SH-SY5Y (cell line): Measurements from ENCODE around the gene PLEKHA7.

Source experiments
- GATA2 ChIP-seq: IDR thresholded peaks from 2 replicates; pipeline ENCODE4 v1.6.1; 2011; ENCODE audit warnings: mild to moderate bottlenecking, low read depth, low read length
- GATA3 ChIP-seq: IDR thresholded peaks from 2 replicates; pipeline ENCODE4 v1.6.1; 2011; ENCODE audit warnings: low read depth, mild to moderate bottlenecking, low read length, moderate library complexity

DNA sequence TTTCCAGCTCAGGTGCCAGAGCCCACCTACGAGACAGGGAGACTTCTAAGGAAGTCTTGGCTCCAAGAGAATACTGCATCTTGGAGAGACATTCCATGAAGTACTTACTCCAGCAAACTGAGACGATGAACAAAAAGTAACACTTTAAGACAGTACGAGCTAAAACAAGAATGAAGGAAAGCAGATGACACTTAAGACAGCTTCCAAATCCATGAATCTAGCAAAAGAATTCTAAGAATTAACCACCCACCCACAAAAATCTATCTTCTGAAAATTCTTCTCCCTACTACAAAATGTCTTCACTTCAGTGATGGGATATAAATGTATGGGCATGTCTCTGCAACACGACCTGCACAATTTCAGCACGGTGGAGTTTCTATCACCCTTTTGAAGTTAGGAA is 142.8 kb downstream of the PLEKHA7 start:
- TF ChIP-seq GATA2 (no peak), GATA3 (no peak)
